A549 (cell line): ENCODE measurements around the gene COL24A1. TPM values are rescaled to one million over a fixed set of nuclear protein-coding genes. Genes with fewer than 3 reads are reported as not detected.
A peak's percentile ranks its signal among the peaks of the same experiment; 100 is the strongest.

Source experiments
- ATAC-seq, 2 experiments: fragments of 200-7000 bp in 1 of 2; fragments of >200 bp in 1 of 2; cut with Nextera tagmentation in 1 of 2; cut with Tn5 transposase in 1 of 2; 3 replicates each; pipeline versions ENCODE4 v1.8.0 to v1.9.1; 2018 to 2020; ENCODE audit warnings: mild to moderate bottlenecking in 1 of 2, moderate library complexity in 1 of 2
- CTCF ChIA-PET: fragments of 300-600 bp; sonication (Branson Sonifier 250); formaldehyde crosslinking; extraction: SDS; loops from one replicate; lab custom pipeline; 2021; ENCODE audit warnings: antibody characterized with exemption, inconsistent platforms; lab: Yijun Ruan, JAX
- POLR2A ChIA-PET: fragments of 350-600 bp; formaldehyde crosslinking; extraction: SDS; loops from one replicate; lab custom pipeline; 2021; ENCODE audit warnings: antibody characterized with exemption, inconsistent platforms; lab: Yijun Ruan, JAX
- DNase-seq, 2 experiments: peaks; one replicate each; pipeline versions ENCODE4 v3.0.0 to v3.0.0-alpha.2; 2011 to 2016; ENCODE audit warnings: low read depth in 1 of 2, low spot score in 1 of 2
- FAIRE-seq: peaks from 2 replicates; lab custom pipeline; 2011; peaks lifted over from hg19 to GRCh38; lab: Jason Lieb, UNC
- H3K27ac ChIP-seq, 2 experiments: fragments of >200 bp; sonication (Bioruptor Twin); formaldehyde crosslinking; 3 replicates each; pipeline ENCODE4 v1.5.1; 2016 to 2017
- H3K4me1 ChIP-seq: fragments of >200 bp; sonication (Bioruptor Twin); formaldehyde crosslinking; 3 replicates; pipeline ENCODE4 v1.6.1; 2016
- H3K4me2 ChIP-seq: fragments of >200 bp; sonication (Bioruptor Twin); formaldehyde crosslinking; 3 replicates; pipeline ENCODE4 v1.6.1; 2016
- H3K4me3 ChIP-seq: fragments of >200 bp; sonication (Bioruptor Twin); formaldehyde crosslinking; 3 replicates; pipeline ENCODE4 v1.5.1; 2016
- H3K9me3 ChIP-seq: fragments of >200 bp; sonication (Bioruptor Twin); formaldehyde crosslinking; 3 replicates; pipeline ENCODE4 v1.6.1; 2016
- BCL3 ChIP-seq: fragments of >200 bp; sonication (Bioruptor Twin); formaldehyde crosslinking; IDR thresholded peaks from 3 replicates; pipeline ENCODE4 v1.6.1; 2016
- BHLHE40 ChIP-seq: IDR thresholded peaks from 2 replicates; pipeline ENCODE4 v1.6.1; 2012; ENCODE audit warnings: low read depth, low read length, inconsistent platforms
- CBX2 ChIP-seq: fragments of 200-600 bp; sonication (generic); IDR thresholded peaks from 2 replicates; pipeline ENCODE4 v1.6.1; 2016; ENCODE audit warnings: low read depth, mild to moderate bottlenecking, borderline replicate concordance
- CEBPB ChIP-seq, 2 experiments: fragments of >200 bp in 1 of 2; sonication (Bioruptor Twin) in 1 of 2; formaldehyde crosslinking in 1 of 2; IDR thresholded peaks; 2 replicates each; pipeline ENCODE4 v1.6.1; 2012 to 2016
- CHD4 ChIP-seq: fragments of 200-600 bp; sonication (generic); IDR thresholded peaks from 2 replicates; pipeline ENCODE4 v1.6.1; 2016; ENCODE audit warnings: antibody characterized with exemption, mild to moderate bottlenecking, borderline replicate concordance
- CTCF ChIP-seq: fragments of >200 bp; sonication (Bioruptor Twin); formaldehyde crosslinking; IDR thresholded peaks from 3 replicates; pipeline ENCODE4 v1.5.1; 2016
- E2F6 ChIP-seq: IDR thresholded peaks from 2 replicates; pipeline ENCODE4 v1.6.1; 2012; ENCODE audit warnings: low read depth, borderline replicate concordance
- EHF ChIP-seq: fragments of 250-450 bp; sonication (Bioruptor Pico); IDR thresholded peaks from 2 replicates; pipeline ENCODE4 v1.5.0; 2020; ENCODE audit warnings: mild to moderate bottlenecking
- EHMT2 ChIP-seq: fragments of 200-600 bp; sonication (generic); IDR thresholded peaks from 2 replicates; pipeline ENCODE4 v1.6.1; 2016; ENCODE audit warnings: antibody characterized with exemption, low read depth, mild to moderate bottlenecking, moderate library complexity
- HMGXB4 ChIP-seq: fragments of 250-450 bp; sonication (Bioruptor Pico); IDR thresholded peaks from 2 replicates; pipeline ENCODE4 v1.5.0; 2021; ENCODE audit warnings: mild to moderate bottlenecking, moderate library complexity, borderline replicate concordance
- KDM1A ChIP-seq: fragments of 200-600 bp; sonication (generic); IDR thresholded peaks from 2 replicates; pipeline ENCODE4 v1.6.1; 2016; ENCODE audit warnings: low read depth, mild to moderate bottlenecking
- MAFK ChIP-seq: fragments of 450-650 bp; IDR thresholded peaks from 2 replicates; pipeline ENCODE4 v1.6.1; 2014; ENCODE audit not compliant: partially characterized antibody
- NPAS2 ChIP-seq: fragments of 250-450 bp; sonication (Bioruptor Pico); IDR thresholded peaks from 2 replicates; pipeline ENCODE4 v1.8.0; 2022; ENCODE audit warnings: mild to moderate bottlenecking, moderate library complexity, borderline replicate concordance
- PBX3 ChIP-seq: IDR thresholded peaks from 2 replicates; pipeline ENCODE4 v1.6.1; 2012
- PHF8 ChIP-seq: fragments of 200-600 bp; sonication (generic); IDR thresholded peaks from 2 replicates; pipeline ENCODE4 v1.6.1; 2016; ENCODE audit warnings: low read depth, mild to moderate bottlenecking, antibody characterized with exemption, moderate library complexity, borderline replicate concordance
- POLR2A ChIP-seq: IDR thresholded peaks from 2 replicates; pipeline ENCODE4 v1.6.1; 2012; ENCODE audit warnings: mild to moderate bottlenecking, low read length
- RCOR1 ChIP-seq: fragments of 150-350 bp; IDR thresholded peaks from 2 replicates; pipeline ENCODE4 v1.6.1; 2014; ENCODE audit warnings: antibody characterized with exemption, low read length, low read depth
- TP53 ChIP-seq: fragments of 250-450 bp; sonication (Bioruptor Pico); IDR thresholded peaks from 2 replicates; pipeline ENCODE4 v1.5.0; 2021; ENCODE audit warnings: mild to moderate bottlenecking, moderate library complexity
- ZFP36 ChIP-seq: fragments of 450-650 bp; IDR thresholded peaks from 2 replicates; pipeline ENCODE4 v1.6.1; 2014; ENCODE audit warnings: borderline replicate concordance; ENCODE audit not compliant: partially characterized antibody
- ZNF302 ChIP-seq: fragments of 250-450 bp; sonication (Bioruptor Pico); IDR thresholded peaks from 2 replicates; pipeline ENCODE4 v1.9.0; 2021; ENCODE audit warnings: inconsistent platforms, mild to moderate bottlenecking, moderate library complexity
- ZSCAN20 ChIP-seq: fragments of 250-450 bp; sonication (Bioruptor Pico); IDR thresholded peaks from 2 replicates; pipeline ENCODE4 v1.8.0; 2022; ENCODE audit warnings: mild to moderate bottlenecking, moderate library complexity
- WGBS: methylation state at CpG from one replicate; pipeline ENCODE4 v1.1.6; 2017; ENCODE audit errors: missing lambda C conversion rate; 5-methylcytosine and 5-hydroxymethylcytosine counted together
- polyA plus RNA-seq, 4 experiments: library from polyadenylated mRNA; depleted of rRNA in 3 of 4; stranded (reverse); fragments of >200 nt; fragmentation: RNase III in 1 of 4; extraction: RNeasy Plus Mini Kit Qiagen cat#74134 plus additional on column Dnase treatment in 1 of 4; gene quantifications; 2 replicates in 3 of 4; 3 replicates in 1 of 4; pipeline ENCODE4 v1.2.3, GENCODE V29; 2011 to 2017

Gene COL24A1
- polyA plus RNA-seq, 2 of the 4 experiments (the other 2 are of a cell fraction), result 0.03 to 0.13 TPM

GRCh38 chr1:85683292-85684025, 473.1 kb downstream of the COL24A1 start:
- CTCF ChIA-PET, result interaction anchor here (0.8 to 1.6 kb wide), 3 partner anchors 9 to 71 kb away, joined by 3 to 6 read pairs (median 4); no protein-coding TSS in a partner anchor
- no peak overlapping the region for H3K27ac ChIP-seq
- H3K4me3 ChIP-seq, result no peak overlapping the region
- DNase-seq (no peak), ATAC-seq (no peak), FAIRE-seq (no peak)
- no peaks in the 10 kb centered on the region for H3K9me3 ChIP-seq
- H3K4me1 ChIP-seq, result peaks cover 2% of the 10 kb centered on the region; the same call in 1 of the 3 replicates
- POLR2A ChIA-PET, result no interaction called here
- WGBS, result 88% methylated on average over 9 of the region's 9 CpGs
- TF ChIP-seq PBX3 (no peak), EHMT2 (no peak), ZNF302 (CRISPR knock-in tag) (no peak), KDM1A (no peak), NPAS2 (CRISPR knock-in tag) (no peak)
- no peak overlapping the region for H3K4me2 ChIP-seq

- peak in 1 of 2 experiments; percentile 60 for DNase-seq
- 47% methylated on average over 2 of the region's 2 CpGs for WGBS
- Histone ChIP-seq H3K4me2 (no peak overlapping the region; the same call in 2 of the 3 replicates), H3K9me3 (no peaks in the 10 kb centered on the region), H3K27ac (no peak overlapping the region), H3K4me3 (no peak overlapping the region), H3K4me1 (peaks cover 2% of the 10 kb centered on the region; the same call in 1 of the 3 replicates)
- TF ChIP-seq HMGXB4 (CRISPR knock-in tag) (no peak), CBX2 (no peak), CEBPB (IDR thresholded peaks at IDR 0.05) (no peak), PHF8 (no peak), ZNF302 (CRISPR knock-in tag) (no peak), BCL3 (no peak), MAFK (no peak), POLR2A (no peak), ZSCAN20 (CRISPR knock-in tag) (no peak), CTCF (no peak), E2F6 (no peak), TP53 (CRISPR knock-in tag) (no peak), BHLHE40 (no peak), CHD4 (no peak), RCOR1 (no peak), PBX3 (no peak), EHF (CRISPR knock-in tag) (no peak), ZFP36 (no peak), KDM1A (no peak)
- FAIRE-seq, result no peak
- peak in 1 of 2 experiments; percentile 57; a peak in 2 of 6 replicates for ATAC-seq
- ChIA-PET CTCF (interaction anchor here (1.2 kb wide), 1 partner anchor 337 kb away, joined by 3 read pairs; no protein-coding TSS in a partner anchor), POLR2A (no interaction called here)
Measured at GRCh38 chr1:85681087-85681486, 475.5 kb downstream of the COL24A1 start.
